ENCODE measurements around the gene IL5RA.

Gene IL5RA

DNA sequence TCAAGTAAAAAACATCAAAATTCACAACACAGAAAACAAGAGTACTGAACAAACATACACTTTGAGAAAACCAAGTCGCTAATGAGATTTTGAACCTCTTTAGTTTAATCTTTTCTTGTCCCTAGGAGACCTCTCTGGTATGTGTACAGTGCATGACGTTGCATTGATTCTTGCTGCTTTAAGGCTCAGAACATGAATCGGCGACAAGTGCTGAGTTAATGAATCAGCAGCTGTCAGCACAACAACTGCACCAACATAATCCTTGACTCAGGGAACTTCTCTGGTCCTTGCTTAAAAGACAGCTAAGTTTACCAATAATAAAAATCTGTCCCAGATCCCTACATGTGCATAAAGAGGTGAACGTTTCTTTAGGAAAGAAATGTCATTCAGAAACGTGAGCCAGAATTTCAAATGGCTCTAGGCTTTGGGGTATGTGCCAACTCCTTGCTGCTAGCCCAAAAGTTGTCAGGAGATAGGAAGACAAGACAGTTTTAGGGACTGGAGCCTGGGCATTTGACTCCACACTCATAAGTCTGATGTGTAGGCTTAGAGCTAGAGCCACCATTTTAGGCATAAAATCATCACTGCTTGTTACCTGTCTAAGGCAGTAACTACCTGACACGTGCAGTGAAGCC is 86.9 kb downstream of the IL5RA start:
- ChIA-PET CTCF (no interaction called here), POLR2A (ENCODE audit: low non-redundant PET) (no interaction called here)
- no peak overlapping the region for H3K27ac ChIP-seq
- no peak for DNase-seq (ENCODE audit: low spot score)
- TF ChIP-seq, protein P1, sequence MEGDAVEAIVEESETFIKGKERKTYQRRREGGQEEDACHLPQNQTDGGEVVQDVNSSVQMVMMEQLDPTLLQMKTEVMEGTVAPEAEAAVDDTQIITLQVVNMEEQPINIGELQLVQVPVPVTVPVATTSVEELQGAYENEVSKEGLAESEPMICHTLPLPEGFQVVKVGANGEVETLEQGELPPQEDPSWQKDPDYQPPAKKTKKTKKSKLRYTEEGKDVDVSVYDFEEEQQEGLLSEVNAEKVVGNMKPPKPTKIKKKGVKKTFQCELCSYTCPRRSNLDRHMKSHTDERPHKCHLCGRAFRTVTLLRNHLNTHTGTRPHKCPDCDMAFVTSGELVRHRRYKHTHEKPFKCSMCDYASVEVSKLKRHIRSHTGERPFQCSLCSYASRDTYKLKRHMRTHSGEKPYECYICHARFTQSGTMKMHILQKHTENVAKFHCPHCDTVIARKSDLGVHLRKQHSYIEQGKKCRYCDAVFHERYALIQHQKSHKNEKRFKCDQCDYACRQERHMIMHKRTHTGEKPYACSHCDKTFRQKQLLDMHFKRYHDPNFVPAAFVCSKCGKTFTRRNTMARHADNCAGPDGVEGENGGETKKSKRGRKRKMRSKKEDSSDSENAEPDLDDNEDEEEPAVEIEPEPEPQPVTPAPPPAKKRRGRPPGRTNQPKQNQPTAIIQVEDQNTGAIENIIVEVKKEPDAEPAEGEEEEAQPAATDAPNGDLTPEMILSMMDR (conservative IDR thresholded peaks at IDR 0.05; ENCODE audit: low read depth), result no peak

DNA sequence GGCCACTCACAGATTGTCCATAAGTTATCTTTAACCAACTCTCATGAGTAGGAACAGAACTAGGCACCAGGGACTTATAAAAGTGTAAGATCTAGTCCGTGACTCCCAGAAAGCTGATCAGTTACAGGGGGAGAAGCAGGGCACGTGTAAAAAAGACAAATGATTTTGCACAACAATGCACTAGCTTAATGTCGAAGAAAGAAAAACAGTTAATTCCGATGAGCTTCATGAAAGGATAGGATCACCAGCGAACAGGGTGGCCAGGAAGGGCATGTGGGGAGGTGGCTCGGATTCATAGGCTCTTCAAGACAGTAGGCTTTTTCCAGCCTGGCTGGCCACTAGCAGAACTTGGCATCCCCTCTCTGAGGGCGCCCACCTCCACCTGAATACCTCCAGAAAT is 90.0 kb downstream of the IL5RA start:
- POLR2A ChIA-PET (ENCODE audit: low non-redundant PET), result no interaction called here
- TF ChIP-seq, protein P1 (conservative IDR thresholded peaks at IDR 0.05; ENCODE audit: low read depth), result no peak
- no peak overlapping the region for H3K27ac ChIP-seq
- CTCF ChIA-PET, result no interaction called here
- no peak for DNase-seq (ENCODE audit: low spot score)
